ENCODE data around the gene APLP2. TPM values are rescaled to one million over a fixed set of nuclear protein-coding genes. Genes with fewer than 3 reads are reported as not detected.

The APLP2 gene
- total and polyA plus RNA-seq, 2 of the 13 experiments (the other 11 are each of a cell fraction or from before 2014, with no cell fraction given), result 315 to 594 TPM

- TF ChIP-seq KDM5B (CRISPR knock-in tag; IDR thresholded peaks at IDR 0.05; ENCODE audit: borderline replicate concordance), result no peak
- TF ChIP-seq AKAP8 (CRISPR knock-in tag; IDR thresholded peaks at IDR 0.05), result no peak
- TF ChIP-seq ATF7 (IDR thresholded peaks at IDR 0.05), result peak; percentile 50; the same call in 1 of the 2 replicates
- no peak; the same call in 1 of the 2 replicates for TF ChIP-seq ATF7 (CRISPR knock-in tag; IDR thresholded peaks at IDR 0.05)
- no peak for TF ChIP-seq ZNF777 (CRISPR knock-in tag; IDR thresholded peaks at IDR 0.05)
- TF ChIP-seq ZIK1 (CRISPR knock-in tag; IDR thresholded peaks at IDR 0.05; ENCODE audit: borderline replicate concordance, low read depth), result no peak
- peak; percentile 52; the same call in 1 of the 2 replicates for TF ChIP-seq MIER2 (CRISPR knock-in tag; IDR thresholded peaks at IDR 0.05)
- TF ChIP-seq MED1 (CRISPR knock-in tag; IDR thresholded peaks at IDR 0.05), result peak; percentile 82
- no peak for TF ChIP-seq ZFP90 (CRISPR knock-in tag; IDR thresholded peaks at IDR 0.05; ENCODE audit: borderline replicate concordance)
- no peak for TF ChIP-seq FOXM1 (CRISPR knock-in tag; IDR thresholded peaks at IDR 0.05)
- TF ChIP-seq KLF11 (CRISPR knock-in tag; IDR thresholded peaks at IDR 0.05), result no peak
- TF ChIP-seq, protein P1, sequence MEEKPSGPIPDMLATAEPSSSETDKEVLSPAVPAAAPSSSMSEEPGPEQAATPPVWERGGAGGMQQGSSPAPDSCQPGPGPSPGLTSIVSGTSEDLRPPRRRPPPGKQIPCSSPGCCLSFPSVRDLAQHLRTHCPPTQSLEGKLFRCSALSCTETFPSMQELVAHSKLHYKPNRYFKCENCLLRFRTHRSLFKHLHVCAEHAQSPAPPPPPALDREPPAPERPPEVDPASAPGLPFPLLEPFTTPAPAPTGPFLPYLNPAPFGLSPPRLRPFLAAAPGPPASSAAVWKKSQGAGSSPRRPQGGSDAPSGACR (CRISPR knock-in tag; IDR thresholded peaks at IDR 0.05), result peak; percentile 40; the same call in 1 of the 2 replicates
- TF ChIP-seq SOX13 (IDR thresholded peaks at IDR 0.05), result no peak
- peak in 1 of 2 experiments; percentile 74; a peak in 2 of 4 replicates for TF ChIP-seq SOX13 (CRISPR knock-in tag; conservative IDR thresholded peaks at IDR 0.05 in 1 of 2, IDR thresholded peaks at IDR 0.05 in 1 of 2)
- peak; percentile 97 for TF ChIP-seq CEBPB (IDR thresholded peaks at IDR 0.05; ENCODE audit: borderline replicate concordance, low read depth, low read length)
- no peak for TF ChIP-seq ZNF468 (CRISPR knock-in tag; IDR thresholded peaks at IDR 0.05)
- no peak for TF ChIP-seq ZNF354B (CRISPR knock-in tag; IDR thresholded peaks at IDR 0.05)
- peak; percentile 47; the same call in 1 of the 2 replicates for TF ChIP-seq THRA (CRISPR knock-in tag; IDR thresholded peaks at IDR 0.05; ENCODE audit: borderline replicate concordance)
- TF ChIP-seq ISL2 (CRISPR knock-in tag; IDR thresholded peaks at IDR 0.05), result peak; percentile 66
- no peak for TF ChIP-seq PLRG1 (conservative IDR thresholded peaks at IDR 0.05)
- TF ChIP-seq, protein P2, sequence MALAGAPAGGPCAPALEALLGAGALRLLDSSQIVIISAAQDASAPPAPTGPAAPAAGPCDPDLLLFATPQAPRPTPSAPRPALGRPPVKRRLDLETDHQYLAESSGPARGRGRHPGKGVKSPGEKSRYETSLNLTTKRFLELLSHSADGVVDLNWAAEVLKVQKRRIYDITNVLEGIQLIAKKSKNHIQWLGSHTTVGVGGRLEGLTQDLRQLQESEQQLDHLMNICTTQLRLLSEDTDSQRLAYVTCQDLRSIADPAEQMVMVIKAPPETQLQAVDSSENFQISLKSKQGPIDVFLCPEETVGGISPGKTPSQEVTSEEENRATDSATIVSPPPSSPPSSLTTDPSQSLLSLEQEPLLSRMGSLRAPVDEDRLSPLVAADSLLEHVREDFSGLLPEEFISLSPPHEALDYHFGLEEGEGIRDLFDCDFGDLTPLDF (CRISPR knock-in tag; IDR thresholded peaks at IDR 0.05), result no peak
- no peak for TF ChIP-seq BCL3 (CRISPR knock-in tag; IDR thresholded peaks at IDR 0.05)
- no peak for TF ChIP-seq CAMTA2 (CRISPR knock-in tag; IDR thresholded peaks at IDR 0.05; ENCODE audit: borderline replicate concordance)
- TF ChIP-seq, protein P3, sequence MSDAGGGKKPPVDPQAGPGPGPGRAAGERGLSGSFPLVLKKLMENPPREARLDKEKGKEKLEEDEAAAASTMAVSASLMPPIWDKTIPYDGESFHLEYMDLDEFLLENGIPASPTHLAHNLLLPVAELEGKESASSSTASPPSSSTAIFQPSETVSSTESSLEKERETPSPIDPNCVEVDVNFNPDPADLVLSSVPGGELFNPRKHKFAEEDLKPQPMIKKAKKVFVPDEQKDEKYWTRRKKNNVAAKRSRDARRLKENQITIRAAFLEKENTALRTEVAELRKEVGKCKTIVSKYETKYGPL (CRISPR knock-in tag; IDR thresholded peaks at IDR 0.05), result peak; percentile 86
- TF ChIP-seq HHEX (CRISPR knock-in tag; IDR thresholded peaks at IDR 0.05), result no peak
Observed at GRCh38 chr11:130124096-130124495, 54.4 kb downstream of the APLP2 start (continued).

Measured in HepG2 (cell line).